Fibroblast of lung (primary cell): ENCODE results near the gene DNMT1.

ENCODE experiments used
- CTCF ChIP-seq, 2 donors: IDR thresholded peaks in 1 of 2; conservative IDR thresholded peaks in 1 of 2; 1 replicate in 1 of 2; 2 replicates in 1 of 2; pipeline ENCODE4 v1.5.1; 2011 to 2012; ENCODE audit warnings: low read length in 2 of 2, control low read depth in 1 of 2, inconsistent platforms in 1 of 2, low read depth in 1 of 2, mild to moderate bottlenecking in 1 of 2
- EZH2 ChIP-seq: IDR thresholded peaks from 2 replicates; pipeline ENCODE4 v1.5.1; 2012; ENCODE audit warnings: low read length, control low read depth, mild to moderate bottlenecking; ENCODE audit errors: missing control alignments

GRCh38 chr19:10110076-10110971 is 84.4 kb downstream of the DNMT1 start:
- no peak for TF ChIP-seq CTCF (conservative IDR thresholded peaks at IDR 0.05 in 1 of 2, IDR thresholded peaks at IDR 0.05 in 1 of 2; ENCODE audit: low read depth in 1 of 2, low read length in 2 of 2)
- TF ChIP-seq EZH2 = no peak
